ENCODE results near the gene CEP164. TPM values are rescaled to one million over a fixed set of nuclear protein-coding genes. Genes with fewer than 3 reads are reported as not detected.

CEP164 gene
- polyA plus RNA-seq, 1 of the 3 experiments (the other 2 are of a cell fraction), result 27.7 TPM

GRCh38 chr11:117420598-117420997 lies 92.9 kb downstream of the CEP164 start:
- Histone ChIP-seq H3K27me3 (ENCODE audit: insufficient read depth) (no peaks in the 10 kb centered on the region), H3K4me2 (no peak overlapping the region), H3K9me3 (no peaks in the 10 kb centered on the region), H3K36me3 (replicated peaks in 1 of 2; ENCODE audit: control insufficient read depth in 1 of 2, insufficient read depth in 2 of 2, low read length in 1 of 2) (no peaks in the 10 kb centered on the region), H3K4me1 (ENCODE audit: control insufficient read depth in 1 of 2, insufficient read depth in 2 of 2, low read depth in 1 of 2, low read length in 1 of 2) (no peaks in the 10 kb centered on the region), H3F3A (replicated peaks; ENCODE audit: insufficient read depth) (no peaks in the 10 kb centered on the region), H4K20me1 (ENCODE audit: insufficient read depth) (no peaks in the 10 kb centered on the region), H3K27ac (ENCODE audit: low read depth in 2 of 2, low read length in 1 of 2) (no peak overlapping the region), H3K4me3 (ENCODE audit: low read depth in 2 of 2, low read length in 1 of 2) (no peak overlapping the region), H3K9me2 (no peaks in the 10 kb centered on the region), H3K9ac (no peak overlapping the region), H3K79me2 (ENCODE audit: insufficient read depth) (no peaks in the 10 kb centered on the region), H2AFZ (ENCODE audit: low read depth) (no peak overlapping the region)
- TF ChIP-seq RFX5 (IDR thresholded peaks at IDR 0.05; ENCODE audit: low read length) (no peak), JUND (IDR thresholded peaks at IDR 0.05) (no peak), NRF1 (IDR thresholded peaks at IDR 0.05; ENCODE audit: low read depth, low read length) (no peak), MXI1 (IDR thresholded peaks at IDR 0.05; ENCODE audit: low read depth, low read length) (no peak), FOSL2 (IDR thresholded peaks at IDR 0.05; ENCODE audit: borderline replicate concordance, low read depth) (no peak)
- 82% methylated on average over 6 of the region's 6 CpGs for WGBS (ENCODE audit: low lambda C conversion rate)
- ChIA-PET POLR2A (no interaction called here), CTCF (interaction anchor here (1.1 to 16.8 kb wide), 7 partner anchors 9 to 632 kb away, joined by 4 to 449 read pairs (median 4); partner anchors contain the start of genes DSCAML1 and FXYD2)
- no peak for DNase-seq

GRCh38 chr11:117421041-117421440 lies 93.4 kb downstream of the CEP164 start:
- Histone ChIP-seq H3K4me3 (ENCODE audit: low read depth in 2 of 2, low read length in 1 of 2) (no peak overlapping the region), H3K9me3 (no peaks in the 10 kb centered on the region), H3K27me3 (ENCODE audit: insufficient read depth) (no peaks in the 10 kb centered on the region), H3K27ac (ENCODE audit: low read depth in 2 of 2, low read length in 1 of 2) (no peak overlapping the region), H2AFZ (ENCODE audit: low read depth) (no peak overlapping the region), H3K9ac (no peak overlapping the region), H4K20me1 (ENCODE audit: insufficient read depth) (no peaks in the 10 kb centered on the region), H3K79me2 (ENCODE audit: insufficient read depth) (no peaks in the 10 kb centered on the region), H3K9me2 (no peaks in the 10 kb centered on the region), H3K4me2 (no peak overlapping the region), H3F3A (replicated peaks; ENCODE audit: insufficient read depth) (no peaks in the 10 kb centered on the region), H3K36me3 (replicated peaks in 1 of 2; ENCODE audit: control insufficient read depth in 1 of 2, insufficient read depth in 2 of 2, low read length in 1 of 2) (no peaks in the 10 kb centered on the region), H3K4me1 (ENCODE audit: control insufficient read depth in 1 of 2, insufficient read depth in 2 of 2, low read depth in 1 of 2, low read length in 1 of 2) (no peaks in the 10 kb centered on the region)
- 84% methylated on average over 10 of the region's 13 CpGs for WGBS (ENCODE audit: low lambda C conversion rate)
- ChIA-PET CTCF (interaction anchor here (1.2 to 16.8 kb wide), 5 partner anchors 8 to 632 kb away, joined by 4 to 449 read pairs (median 6); partner anchors contain the start of genes DSCAML1 and FXYD2), POLR2A (no interaction called here)
- TF ChIP-seq TCF12 (IDR thresholded peaks at IDR 0.05) (no peak), SIN3A (IDR thresholded peaks at IDR 0.05; ENCODE audit: borderline replicate concordance, low read depth, low read length) (no peak), NRF1 (IDR thresholded peaks at IDR 0.05; ENCODE audit: low read depth, low read length) (no peak), POLR2AphosphoS5 (IDR thresholded peaks at IDR 0.05; ENCODE audit: low read depth, low read length) (no peak), MXI1 (IDR thresholded peaks at IDR 0.05; ENCODE audit: low read depth, low read length) (no peak), MEF2A (IDR thresholded peaks at IDR 0.05; ENCODE audit: borderline replicate concordance, low read depth) (no peak), USF2 (IDR thresholded peaks at IDR 0.05; ENCODE audit: borderline replicate concordance, low read depth, low read length) (no peak), FOSL2 (IDR thresholded peaks at IDR 0.05; ENCODE audit: borderline replicate concordance, low read depth) (no peak)
- TF ChIP-seq, protein P1, sequence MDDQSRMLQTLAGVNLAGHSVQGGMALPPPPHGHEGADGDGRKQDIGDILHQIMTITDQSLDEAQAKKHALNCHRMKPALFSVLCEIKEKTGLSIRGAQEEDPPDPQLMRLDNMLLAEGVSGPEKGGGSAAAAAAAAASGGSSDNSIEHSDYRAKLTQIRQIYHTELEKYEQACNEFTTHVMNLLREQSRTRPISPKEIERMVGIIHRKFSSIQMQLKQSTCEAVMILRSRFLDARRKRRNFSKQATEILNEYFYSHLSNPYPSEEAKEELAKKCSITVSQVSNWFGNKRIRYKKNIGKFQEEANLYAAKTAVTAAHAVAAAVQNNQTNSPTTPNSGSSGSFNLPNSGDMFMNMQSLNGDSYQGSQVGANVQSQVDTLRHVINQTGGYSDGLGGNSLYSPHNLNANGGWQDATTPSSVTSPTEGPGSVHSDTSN (IDR thresholded peaks at IDR 0.05), result no peak
- DNase-seq, result no peak
